CD4-positive, alpha-beta T cell (primary cell): ENCODE measurements around the gene MYOF. TPM values are rescaled to one million over a fixed set of nuclear protein-coding genes. Genes with fewer than 3 reads are reported as not detected.

Source experiments
- ATAC-seq: fragments of 200-7000 bp; cut with Tn5 transposase; one replicate; pipeline ENCODE4 v1.10.0; 2022; ENCODE audit warnings: mild to moderate bottlenecking; ENCODE audit not compliant: poor library complexity
- CTCF ChIA-PET: fragments of 350-600 bp; sonication (Branson Sonifier 250); formaldehyde crosslinking; loops from one replicate; lab custom pipeline; 2021; ENCODE audit warnings: antibody characterized with exemption, inconsistent platforms; lab: Charles Lee
- POLR2A ChIA-PET: fragments of 350-600 bp; sonication (Branson Sonifier 250); formaldehyde crosslinking; loops from one replicate; lab custom pipeline; 2021; ENCODE audit warnings: antibody characterized with exemption, inconsistent platforms; lab: Charles Lee
- DNase-seq, 14 experiments: peaks; one replicate each; pipeline ENCODE4 v3.0.0-alpha.2; 2013 to 2020; ENCODE audit warnings: mixed read lengths in 2 of 14
- H3K27ac ChIP-seq, 2 donors: one replicate each; pipeline versions ENCODE4 v1.5.1 to v1.7.0; 2013; ENCODE audit warnings: low read length in 2 of 2, low read depth in 1 of 2, mild to moderate bottlenecking in 1 of 2
- H3K27me3 ChIP-seq, 2 experiments: 1 replicate in 1 of 2; 2 replicates in 1 of 2; pipeline versions ENCODE4 v1.6.1 to v1.7.0; 2013; ENCODE audit warnings: low read length in 2 of 2, control low read depth in 1 of 2, mild to moderate bottlenecking in 1 of 2, moderate library complexity in 1 of 2; ENCODE audit not compliant: insufficient read depth in 2 of 2, control insufficient read depth in 1 of 2
- H3K36me3 ChIP-seq: one replicate; pipeline ENCODE4 v1.6.1; 2013; ENCODE audit warnings: low read length, control low read depth; ENCODE audit not compliant: insufficient read depth
- H3K4me1 ChIP-seq: one replicate; pipeline ENCODE4 v1.6.1; 2013; ENCODE audit warnings: low read length, control low read depth; ENCODE audit not compliant: insufficient read depth
- H3K4me3 ChIP-seq: one replicate; pipeline ENCODE4 v1.5.1; 2013; ENCODE audit warnings: mild to moderate bottlenecking, low read length, moderate library complexity
- H3K9me3 ChIP-seq, 2 experiments: 1 replicate in 1 of 2; 2 replicates in 1 of 2; pipeline versions ENCODE4 v1.6.1 to v1.7.0; 2013; ENCODE audit warnings: low read length in 2 of 2, mild to moderate bottlenecking in 2 of 2, control low read depth in 1 of 2, moderate library complexity in 1 of 2; ENCODE audit not compliant: control insufficient read depth in 1 of 2, insufficient read depth in 1 of 2
- H3K27ac Mint-ChIP-seq: one replicate; pipeline ENCODE4 v1.8.0; 2020; ENCODE audit warnings: mixed read lengths
- H3K27me3 Mint-ChIP-seq: one replicate; pipeline ENCODE4 v1.8.0; 2021; ENCODE audit warnings: mixed read lengths
- H3K36me3 Mint-ChIP-seq: one replicate; pipeline ENCODE4 v1.8.0; 2021; ENCODE audit warnings: low read depth, mixed read lengths
- H3K4me1 Mint-ChIP-seq: one replicate; pipeline ENCODE4 v1.8.0; 2021; ENCODE audit warnings: low read depth, mixed read lengths
- H3K4me3 Mint-ChIP-seq: one replicate; pipeline ENCODE4 v1.8.0; 2020; ENCODE audit warnings: mild to moderate bottlenecking, mixed read lengths
- H3K9me3 Mint-ChIP-seq: one replicate; pipeline ENCODE4 v1.8.0; 2020; ENCODE audit warnings: mixed read lengths
- CTCF ChIP-seq: fragments of 200-600 bp; IDR thresholded peaks from one replicate; pipeline ENCODE4 v1.8.0; 2022; ENCODE audit warnings: antibody characterized with exemption, mild to moderate bottlenecking
- intact Hi-C, 2 experiments: fragments of 100-400 bp; cut with DNase I in 1 of 2; cut with micrococcal nuclease in 1 of 2; formaldehyde crosslinking; loops; one replicate each; pipeline versions ENCODE4 v1.15.1 to v1.9.0; 2023 to 2025; cut with DNase I, micrococcal nuclease
- total RNA-seq, 174 experiments: library from RNA in 2 of 174; stranded (reverse) in 2 of 174; gene quantifications; one replicate each; pipeline ENCODE4 v1.2.3 and lab custom pipeline; 2021 to 2026

The MYOF gene
- total RNA-seq, 2 experiments from 2014 or later, result 0.14 to 0.27 TPM

GRCh38 chr10:93334181-93334580 lies 148.0 kb downstream of the MYOF start:
- Histone ChIP-seq H3K36me3 (no peaks in the 10 kb centered on the region), H3K27ac (no peak overlapping the region), H3K4me3 (no peak overlapping the region), H3K4me1 (no peaks in the 10 kb centered on the region), H3K9me3 (no peaks in the 10 kb centered on the region), H3K27me3 (peaks cover 0 to 2% of the 10 kb centered on the region in 2 experiments)
- intact Hi-C loops, result no loop called here
- DNase-seq, result no peak
- TF ChIP-seq CTCF, result no peak
- CTCF ChIA-PET, result no interaction called here
- Mint-ChIP-seq H3K27ac (no peak overlapping the region), H3K36me3 (no peaks in the 10 kb centered on the region), H3K27me3 (peaks cover 10% of the 10 kb centered on the region), H3K9me3 (no peaks in the 10 kb centered on the region), H3K4me3 (no peak overlapping the region), H3K4me1 (no peaks in the 10 kb centered on the region)
- POLR2A ChIA-PET, result no interaction called here
- ATAC-seq, result no peak

GRCh38 chr10:93333278-93333978 lies 148.7 kb downstream of the MYOF start:
- H3K36me3 Mint-ChIP-seq, result no peaks in the 10 kb centered on the region
- no peak overlapping the region for H3K27ac Mint-ChIP-seq
- no peak for TF ChIP-seq CTCF
- ATAC-seq (no peak), DNase-seq (no peak)
- H3K27me3 Mint-ChIP-seq, result peaks cover 7% of the 10 kb centered on the region
- Histone ChIP-seq H3K4me3 (no peak overlapping the region), H3K36me3 (no peaks in the 10 kb centered on the region), H3K9me3 (no peaks in the 10 kb centered on the region), H3K27ac (no peak overlapping the region), H3K4me1 (no peaks in the 10 kb centered on the region), H3K27me3 (peaks cover 0 to 2% of the 10 kb centered on the region in 2 experiments)
- POLR2A ChIA-PET, result interaction anchor here (0.7 kb wide), 1 partner anchor 34 kb away, joined by 3 read pairs; no protein-coding TSS in a partner anchor
- H3K4me1 Mint-ChIP-seq, result no peaks in the 10 kb centered on the region
- no peaks in the 10 kb centered on the region for H3K9me3 Mint-ChIP-seq
- CTCF ChIA-PET, result no interaction called here
- H3K4me3 Mint-ChIP-seq, result no peak overlapping the region
- intact Hi-C loops, result no loop called here

- no peaks in the 10 kb centered on the region for H3K36me3 Mint-ChIP-seq
- ATAC-seq, result no peak
- no peaks in the 10 kb centered on the region for H3K36me3 ChIP-seq
- no peaks in the 10 kb centered on the region for H3K4me1 Mint-ChIP-seq
- no peak overlapping the region for H3K4me3 ChIP-seq
- intact Hi-C loops, result no loop called here
- H3K27ac Mint-ChIP-seq, result no peak overlapping the region
- H3K9me3 ChIP-seq, result no peaks in the 10 kb centered on the region
- CTCF ChIA-PET, result no interaction called here
- no peaks in the 10 kb centered on the region for H3K9me3 Mint-ChIP-seq
- no peak overlapping the region for H3K4me3 Mint-ChIP-seq
- H3K27me3 ChIP-seq, result peaks cover 0 to 2% of the 10 kb centered on the region in 2 experiments
- H3K27ac ChIP-seq, result no peak overlapping the region
- POLR2A ChIA-PET, result no interaction called here
- DNase-seq, result no peak
- no peak for TF ChIP-seq CTCF
- no peaks in the 10 kb centered on the region for H3K4me1 ChIP-seq
- H3K27me3 Mint-ChIP-seq, result peaks cover 6% of the 10 kb centered on the region
Measured at GRCh38 chr10:93330824-93331223, 151.3 kb downstream of the MYOF start.
